CMK (cell line): ENCODE measurements around the gene BMPER.

Experiments
- DNase-seq: peaks from one replicate; pipeline ENCODE4 v3.0.0-alpha.2; 2010; ENCODE audit warnings: low read depth

Gene BMPER

GRCh38 chr7:33905389-33906032 lies at the start of gene BMPER:
BMPER (plus strand) TSS chr7:33905539; CDS start chr7:33905614, 75 bp downstream.
- no peak for DNase-seq

GRCh38 chr7:33861947-33862346 lies 43.4 kb upstream of the BMPER start:
- DNase-seq = no peak

GRCh38 chr7:33862946-33863814 lies 42.2 kb upstream of the BMPER start:
- DNase-seq = no peak

- no peak for DNase-seq
Measured at GRCh38 chr7:33868166-33868565, 37.2 kb upstream of the BMPER start.

GRCh38 chr7:33869176-33869575 lies 36.2 kb upstream of the BMPER start:
- DNase-seq = no peak

GRCh38 chr7:33870120-33870519 lies 35.2 kb upstream of the BMPER start:
- DNase-seq = no peak

GRCh38 chr7:33872870-33873269 lies 32.5 kb upstream of the BMPER start:
- no peak for DNase-seq

GRCh38 chr7:33873518-33873917 lies 31.8 kb upstream of the BMPER start:
- no peak for DNase-seq

- no peak for DNase-seq
Measured at GRCh38 chr7:33873981-33874750, 31.2 kb upstream of the BMPER start.

- DNase-seq = no peak
Measured at GRCh38 chr7:33874943-33875342, 30.4 kb upstream of the BMPER start.

GRCh38 chr7:33876596-33877274 lies 28.6 kb upstream of the BMPER start:
- no peak for DNase-seq

- DNase-seq = no peak
Measured at GRCh38 chr7:33880787-33881186, 24.6 kb upstream of the BMPER start.

- no peak for DNase-seq
Measured at GRCh38 chr7:33881316-33881715, 24.0 kb upstream of the BMPER start.

GRCh38 chr7:33882040-33882837 lies 23.1 kb upstream of the BMPER start:
- no peak for DNase-seq

GRCh38 chr7:33882950-33883670 lies 22.2 kb upstream of the BMPER start:
- no peak for DNase-seq

- DNase-seq = no peak
Measured at GRCh38 chr7:33883671-33883965, 21.7 kb upstream of the BMPER start.

- DNase-seq = no peak
Measured at GRCh38 chr7:33885290-33886148, 19.8 kb upstream of the BMPER start.

GRCh38 chr7:33886149-33886623 lies 19.2 kb upstream of the BMPER start:
- DNase-seq = no peak

- no peak for DNase-seq
Measured at GRCh38 chr7:33887266-33887975, 17.9 kb upstream of the BMPER start.
